VCaP (cell line): ENCODE measurements around the gene BICC1.

Experiments used
- H3K27ac ChIP-seq: fragments of 450-650 bp; 2 replicates; pipeline ENCODE4 v1.5.1; 2017
- TF ChIP-seq, protein P1 (sequence below): fragments of 450-650 bp; conservative IDR thresholded peaks from 2 replicates; pipeline ENCODE4 v1.5.1; 2017; ENCODE audit warnings: mild to moderate bottlenecking, moderate library complexity

BICC1 gene

DNA sequence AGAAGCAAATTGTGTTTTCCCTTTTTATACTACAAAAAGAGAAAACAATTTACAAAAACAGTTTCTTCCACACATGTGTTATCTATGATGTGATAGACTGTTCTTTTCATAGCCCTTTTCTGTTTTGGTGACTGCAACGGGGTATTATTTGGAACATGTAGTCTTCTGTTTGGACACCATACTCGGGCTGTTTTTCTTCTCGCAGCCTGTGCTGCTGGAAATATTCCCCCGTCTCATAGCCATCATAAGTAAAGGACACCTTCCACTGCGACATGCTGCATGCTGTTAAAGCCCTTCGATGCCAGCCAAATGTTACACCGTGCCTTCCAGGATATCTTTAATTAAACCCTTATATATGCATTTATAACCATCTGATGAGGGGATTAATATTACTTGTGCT, 222.4 kb downstream of the BICC1 start:
- H3K27ac ChIP-seq: no peak overlapping the region
- TF ChIP-seq, protein P1, sequence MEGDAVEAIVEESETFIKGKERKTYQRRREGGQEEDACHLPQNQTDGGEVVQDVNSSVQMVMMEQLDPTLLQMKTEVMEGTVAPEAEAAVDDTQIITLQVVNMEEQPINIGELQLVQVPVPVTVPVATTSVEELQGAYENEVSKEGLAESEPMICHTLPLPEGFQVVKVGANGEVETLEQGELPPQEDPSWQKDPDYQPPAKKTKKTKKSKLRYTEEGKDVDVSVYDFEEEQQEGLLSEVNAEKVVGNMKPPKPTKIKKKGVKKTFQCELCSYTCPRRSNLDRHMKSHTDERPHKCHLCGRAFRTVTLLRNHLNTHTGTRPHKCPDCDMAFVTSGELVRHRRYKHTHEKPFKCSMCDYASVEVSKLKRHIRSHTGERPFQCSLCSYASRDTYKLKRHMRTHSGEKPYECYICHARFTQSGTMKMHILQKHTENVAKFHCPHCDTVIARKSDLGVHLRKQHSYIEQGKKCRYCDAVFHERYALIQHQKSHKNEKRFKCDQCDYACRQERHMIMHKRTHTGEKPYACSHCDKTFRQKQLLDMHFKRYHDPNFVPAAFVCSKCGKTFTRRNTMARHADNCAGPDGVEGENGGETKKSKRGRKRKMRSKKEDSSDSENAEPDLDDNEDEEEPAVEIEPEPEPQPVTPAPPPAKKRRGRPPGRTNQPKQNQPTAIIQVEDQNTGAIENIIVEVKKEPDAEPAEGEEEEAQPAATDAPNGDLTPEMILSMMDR: no peak

DNA sequence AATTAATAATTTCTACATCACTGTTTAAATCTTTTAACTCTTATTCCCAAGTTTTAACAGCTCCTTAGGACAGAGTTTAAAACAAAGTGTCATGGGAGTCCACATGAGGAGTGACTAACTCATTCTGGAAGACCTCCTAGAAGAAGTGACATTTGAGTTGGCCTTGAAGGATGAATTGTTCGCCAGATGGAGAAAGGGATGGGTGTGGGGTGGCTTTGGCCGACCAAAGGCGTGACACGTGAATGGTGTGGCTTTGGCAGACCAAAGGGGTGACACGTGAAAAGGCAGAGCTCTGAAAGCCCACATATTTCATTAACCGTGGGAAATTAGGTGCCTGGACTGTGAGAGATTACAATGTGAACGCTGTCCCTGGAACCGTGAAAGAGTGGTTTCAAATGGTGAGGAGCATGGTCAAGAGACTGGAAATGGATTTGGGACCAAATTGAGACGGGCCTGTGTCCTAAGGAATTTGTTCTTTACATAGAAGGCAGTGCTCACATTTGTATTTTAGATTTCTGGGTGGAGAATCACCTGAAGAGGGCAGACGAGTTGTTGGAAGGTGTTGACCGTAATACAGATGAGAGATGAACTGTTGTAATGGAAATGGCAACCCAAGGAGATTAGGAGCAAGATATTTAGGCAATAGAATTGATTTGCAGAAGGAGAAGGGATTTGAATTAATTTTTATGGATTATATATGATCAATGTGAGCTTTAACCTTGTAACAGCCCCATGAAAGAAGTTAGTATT, 228.1 kb downstream of the BICC1 start:
- TF ChIP-seq, protein P1: no peak

DNA sequence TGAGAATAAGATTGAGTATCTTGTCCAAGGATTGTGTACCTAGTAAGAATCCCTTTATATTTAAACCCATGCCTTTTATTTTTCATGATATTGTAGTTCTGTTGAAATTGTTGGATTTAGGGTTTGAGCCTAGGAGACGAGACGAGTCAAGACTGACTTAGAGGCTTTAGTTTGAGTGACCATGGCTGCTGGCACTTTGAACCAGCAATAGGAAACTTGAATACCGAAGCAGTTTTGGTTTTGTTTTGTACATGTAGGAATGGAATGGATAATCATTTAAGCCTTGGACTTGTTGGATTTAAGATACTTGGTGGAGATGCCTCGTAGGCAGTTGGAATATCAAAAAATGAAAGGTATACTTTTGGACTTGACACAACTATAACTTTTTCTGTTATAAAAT, 229.0 kb downstream of the BICC1 start:
- H3K27ac ChIP-seq: no peak overlapping the region
- TF ChIP-seq, protein P1: no peak

More for the DNA sequence above, 228.1 kb downstream of the BICC1 start:
- H3K27ac ChIP-seq: no peak overlapping the region

DNA sequence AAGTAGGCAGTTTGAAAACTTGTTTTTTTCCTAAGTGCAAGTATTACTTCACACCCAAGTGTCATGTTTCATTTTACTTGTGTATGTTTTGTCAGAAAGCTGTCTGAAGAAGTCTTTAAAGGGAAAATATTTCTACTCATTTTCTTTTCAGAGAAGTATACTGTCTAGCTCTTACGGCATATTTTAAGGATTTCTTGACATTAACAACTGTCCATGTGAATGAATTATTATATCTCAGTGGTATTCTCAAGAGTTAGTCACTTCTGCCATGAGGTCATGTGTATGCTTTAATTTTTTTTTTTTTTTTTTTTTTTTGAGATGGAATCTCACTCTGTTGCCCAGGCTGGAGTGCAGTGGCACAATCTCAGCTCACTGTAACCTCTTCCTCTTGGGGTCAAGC, 229.5 kb downstream of the BICC1 start:
- H3K27ac ChIP-seq: no peak overlapping the region
- TF ChIP-seq, protein P1: no peak

DNA sequence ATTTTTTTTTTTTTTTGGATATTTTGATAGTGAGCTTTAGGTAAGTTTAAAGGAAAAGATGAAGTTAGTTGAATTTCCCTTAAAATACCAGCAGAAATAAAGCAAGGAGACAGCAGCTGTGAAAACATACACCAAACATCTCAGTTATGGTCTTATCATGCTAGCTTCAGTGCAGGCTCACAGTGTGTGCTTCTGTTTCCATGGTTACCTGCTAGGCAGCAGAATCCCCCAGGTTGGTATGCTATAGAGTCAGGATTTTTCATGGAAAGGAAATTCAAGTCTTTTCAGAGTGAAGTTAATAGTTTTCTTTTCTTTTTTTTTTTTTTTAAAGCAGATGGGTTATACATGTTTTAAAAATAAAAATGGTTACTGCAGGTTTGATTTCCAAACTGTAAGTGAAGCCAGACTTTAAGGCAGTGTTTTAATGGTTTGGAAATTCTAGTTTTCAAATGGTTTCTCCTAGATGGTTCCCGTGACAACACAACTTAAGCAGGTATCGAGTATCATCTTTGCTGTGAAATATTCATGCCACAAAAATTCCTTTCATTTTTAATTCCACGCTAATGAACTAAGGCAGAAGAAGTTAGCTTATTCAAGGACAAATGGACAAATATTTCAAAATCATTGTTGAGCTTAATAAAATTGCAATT, 230.9 kb downstream of the BICC1 start:
- no peak overlapping the region for H3K27ac ChIP-seq
- TF ChIP-seq, protein P1: no peak

DNA sequence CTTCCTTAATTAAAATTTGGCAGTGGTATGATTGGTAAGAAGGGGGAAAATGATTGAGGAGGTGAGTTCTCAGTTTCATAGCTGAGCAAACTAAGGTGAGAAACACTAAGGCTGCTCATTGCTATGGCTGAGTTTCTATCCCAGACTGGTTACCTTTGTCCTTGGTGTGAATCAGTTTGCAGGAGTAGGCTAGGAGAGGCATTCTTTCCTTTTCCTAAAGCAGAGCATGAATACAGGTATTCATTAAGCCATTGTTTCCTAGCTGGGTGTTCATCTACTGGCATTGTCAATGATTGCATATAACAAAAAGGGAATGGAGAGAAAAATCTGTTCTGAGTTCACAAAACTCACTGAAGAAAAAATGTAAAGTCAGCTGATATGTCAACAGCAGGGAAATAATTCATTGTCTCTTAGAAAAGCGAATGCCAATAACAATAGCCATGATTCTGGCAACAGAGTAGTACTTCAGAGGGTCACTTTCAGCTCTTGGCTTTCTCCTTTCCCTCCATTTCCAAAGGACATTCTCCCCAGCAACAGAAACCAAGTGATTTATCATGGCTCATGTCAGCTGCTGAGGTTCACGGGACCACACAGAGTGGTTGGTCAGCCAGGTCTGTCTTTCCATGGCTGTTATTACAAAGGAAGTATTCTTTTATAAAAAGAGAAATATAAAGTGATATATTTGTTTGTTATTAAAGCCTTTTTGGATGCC, 234.0 kb downstream of the BICC1 start:
- H3K27ac ChIP-seq: peak overlapping the region; percentile 40
- TF ChIP-seq, protein P1: no peak

DNA sequence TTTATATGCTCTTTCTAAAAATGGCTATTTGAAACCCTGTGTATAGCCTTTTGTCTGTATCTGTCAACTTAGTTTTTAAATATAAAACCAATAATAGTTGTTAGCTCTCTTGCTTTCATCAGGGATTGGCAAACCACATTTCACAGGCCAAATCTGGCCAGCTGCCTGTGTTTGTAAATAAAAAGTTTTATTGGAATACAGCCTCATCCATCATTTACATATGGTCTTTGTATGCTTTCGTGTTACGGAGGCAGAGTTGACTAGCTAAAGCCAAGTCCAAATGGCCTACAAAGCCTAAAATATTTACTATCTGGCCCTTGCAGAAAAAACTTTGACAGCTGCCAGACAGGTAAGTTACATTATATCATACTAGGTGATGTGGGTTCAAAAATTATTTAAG, 235.0 kb downstream of the BICC1 start:
- peak overlapping the region; percentile 40; the same call in 1 of the 2 replicates for H3K27ac ChIP-seq
- TF ChIP-seq, protein P1: no peak
